ENCODE data around the gene SCD5.

- TF ChIP-seq POLR2A (IDR thresholded peaks at IDR 0.05) (no peak), CTCF (IDR thresholded peaks at IDR 0.05) (no peak)
Observed at GRCh38 chr4:82611527-82611926, 187.1 kb downstream of the SCD5 start.
